H1 (cell line): ENCODE data around the gene PSMD3. TPM values are rescaled to one million over a fixed set of nuclear protein-coding genes. Genes with fewer than 3 reads are reported as not detected.

Experiments
- CTCF ChIA-PET: fragments of 300-600 bp; sonication (Branson Sonifier 250); formaldehyde crosslinking; loops from one replicate; lab custom pipeline; 2021; ENCODE audit not compliant: partially characterized antibody; lab: Charles Lee
- POLR2A ChIA-PET: fragments of 300-600 bp; sonication (Branson Sonifier 250); formaldehyde crosslinking; loops from one replicate; lab custom pipeline; 2021; ENCODE audit warnings: inconsistent platforms; ENCODE audit not compliant: partially characterized antibody; lab: Charles Lee
- DNase-seq, 2 experiments: peaks; one replicate each; pipeline versions ENCODE4 v3.0.0 to v3.0.0-alpha.2; 2010 to 2022; ENCODE audit warnings: low spot score in 2 of 2, low read depth in 1 of 2, mixed read lengths in 1 of 2
- FAIRE-seq: peaks from 2 replicates; lab custom pipeline; 2011; peaks lifted over from hg19 to GRCh38; lab: Jason Lieb, UNC
- H2AFZ ChIP-seq: 2 replicates; pipeline ENCODE4 v1.8.1; 2012; ENCODE audit warnings: low read length, inconsistent platforms
- H2AK5ac ChIP-seq: 2 replicates; pipeline ENCODE4 v1.6.1; 2013; ENCODE audit warnings: low read depth, low read length
- H2BK120ac ChIP-seq: replicated peaks from 2 replicates; pipeline ENCODE3; 2013; ENCODE audit warnings: low read depth, low read length, inconsistent platforms
- H2BK12ac ChIP-seq: 2 replicates; pipeline ENCODE4 v1.6.1; 2013; ENCODE audit warnings: low read depth, low read length
- H2BK15ac ChIP-seq: 2 replicates; pipeline ENCODE4 v1.6.1; 2013; ENCODE audit warnings: low read length
- H2BK20ac ChIP-seq: 2 replicates; pipeline ENCODE4 v1.6.1; 2013; ENCODE audit warnings: low read length
- H2BK5ac ChIP-seq: 2 replicates; pipeline ENCODE4 v1.6.1; 2013; ENCODE audit warnings: low read depth, low read length
- H3K14ac ChIP-seq: 2 replicates; pipeline ENCODE4 v1.6.1; 2013; ENCODE audit warnings: inconsistent platforms; ENCODE audit not compliant: insufficient read length
- H3K18ac ChIP-seq: 2 replicates; pipeline ENCODE4 v1.6.1; 2013; ENCODE audit warnings: low read length; ENCODE audit errors: extremely low read depth
- H3K23ac ChIP-seq: 2 replicates; pipeline ENCODE4 v1.6.1; 2013; ENCODE audit warnings: inconsistent platforms; ENCODE audit not compliant: insufficient read length
- H3K23me2 ChIP-seq: 2 replicates; pipeline ENCODE4 v1.6.1; 2013; ENCODE audit warnings: low read depth, low read length
- H3K27ac ChIP-seq: 2 replicates; pipeline ENCODE4 v1.6.1; 2011; ENCODE audit warnings: low read depth, low read length, inconsistent platforms
- H3K27me3 ChIP-seq, 4 experiments: replicated peaks in 1 of 4; 1 replicate in 1 of 4; 2 replicates in 3 of 4; pipeline versions ENCODE4 v1.6.1 to v1.8.1; 2011 to 2013; ENCODE audit warnings: low read length in 3 of 4, mild to moderate bottlenecking in 3 of 4, inconsistent platforms in 2 of 4, mixed read lengths in 2 of 4, moderate library complexity in 1 of 4; ENCODE audit not compliant: control insufficient read depth in 3 of 4, insufficient read depth in 3 of 4; ENCODE audit errors: extremely low read depth in 1 of 4
- H3K36me3 ChIP-seq, 4 experiments: 2 replicates each; pipeline versions ENCODE4 v1.6.1 to v1.8.1; 2011 to 2013; ENCODE audit warnings: mild to moderate bottlenecking in 4 of 4, low read length in 3 of 4, moderate library complexity in 2 of 4, control low read depth in 1 of 4, inconsistent platforms in 1 of 4; ENCODE audit not compliant: insufficient read depth in 4 of 4, control insufficient read depth in 2 of 4
- H3K4ac ChIP-seq: replicated peaks from 2 replicates; pipeline ENCODE3; 2013; ENCODE audit warnings: low read length, low read depth, mixed read lengths, inconsistent platforms; ENCODE audit not compliant: insufficient read length
- H3K4me1 ChIP-seq, 4 experiments: replicated peaks in 1 of 4; 1 replicate in 1 of 4; 2 replicates in 3 of 4; pipeline versions ENCODE4 v1.6.1 to v1.8.1; 2011 to 2013; ENCODE audit warnings: low read length in 3 of 4, inconsistent platforms in 2 of 4, mixed read lengths in 1 of 4; ENCODE audit not compliant: insufficient read depth in 4 of 4, control insufficient read depth in 3 of 4
- H3K4me2 ChIP-seq, 2 experiments: 2 replicates each; pipeline versions ENCODE4 v1.6.1 to v1.8.1; 2011 to 2013; ENCODE audit warnings: low read depth in 2 of 2, low read length in 2 of 2, control low read depth in 1 of 2, inconsistent platforms in 1 of 2, mild to moderate bottlenecking in 1 of 2; ENCODE audit not compliant: insufficient read depth in 1 of 2
- H3K4me3 ChIP-seq, 4 experiments: fragments of 200-600, 300-600 bp in 1 of 4; sonication (generic), shearing (Covaris generic), sonication (Bioruptor Twin) in 1 of 4; 2 replicates each; pipeline versions ENCODE4 v1.5.1 to v1.8.1; 2011 to 2016; ENCODE audit warnings: low read length in 4 of 4, low read depth in 3 of 4, control low read depth in 2 of 4, inconsistent platforms in 2 of 4, mild to moderate bottlenecking in 2 of 4, mixed read lengths in 1 of 4, moderate library complexity in 1 of 4; ENCODE audit not compliant: insufficient read depth in 2 of 4; ENCODE audit errors: extremely low read depth in 1 of 4
- H3K56ac ChIP-seq: replicated peaks from 2 replicates; pipeline ENCODE3; 2013; ENCODE audit warnings: low read depth, mild to moderate bottlenecking, mixed read lengths, low read length, inconsistent platforms; ENCODE audit not compliant: insufficient read length
- H3K79me1 ChIP-seq: 2 replicates; pipeline ENCODE4 v1.6.1; 2013; ENCODE audit warnings: low read depth, low read length, control low read depth
- H3K79me2 ChIP-seq, 2 experiments: 2 replicates each; pipeline versions ENCODE4 v1.6.1 to v1.8.1; 2012 to 2013; ENCODE audit warnings: low read length in 2 of 2, mild to moderate bottlenecking in 2 of 2, inconsistent platforms in 1 of 2; ENCODE audit not compliant: insufficient read depth in 2 of 2, control insufficient read depth in 1 of 2
- H3K9ac ChIP-seq, 4 experiments: replicated peaks in 1 of 4; 1 replicate in 1 of 4; 2 replicates in 3 of 4; pipeline versions ENCODE4 v1.6.1 to v1.8.1; 2011 to 2013; ENCODE audit warnings: low read depth in 3 of 4, low read length in 3 of 4, control low read depth in 2 of 4, mild to moderate bottlenecking in 2 of 4, moderate library complexity in 2 of 4, inconsistent platforms in 1 of 4; ENCODE audit errors: extremely low read depth in 1 of 4
- H3K9me3 ChIP-seq, 2 experiments: 2 replicates each; pipeline versions ENCODE4 v1.6.1 to v1.8.1; 2012 to 2013; ENCODE audit warnings: mild to moderate bottlenecking in 2 of 2, moderate library complexity in 2 of 2, control low read depth in 1 of 2, inconsistent platforms in 1 of 2, low read depth in 1 of 2, low read length in 1 of 2, mixed read lengths in 1 of 2; ENCODE audit not compliant: insufficient read depth in 2 of 2
- H4K20me1 ChIP-seq, 2 experiments: replicated peaks in 1 of 2; 2 replicates each; pipeline versions ENCODE3 to v1.8.1; 2011 to 2013; ENCODE audit warnings: inconsistent platforms in 2 of 2, low read length in 2 of 2, mild to moderate bottlenecking in 1 of 2; ENCODE audit not compliant: insufficient read depth in 2 of 2, control insufficient read depth in 1 of 2
- H4K5ac ChIP-seq: 2 replicates; pipeline ENCODE4 v1.6.1; 2013; ENCODE audit warnings: low read length, low read depth, mixed read lengths, inconsistent platforms; ENCODE audit not compliant: insufficient read length
- H4K8ac ChIP-seq: 2 replicates; pipeline ENCODE4 v1.8.0; 2013; ENCODE audit warnings: mild to moderate bottlenecking, moderate library complexity, low read length, inconsistent platforms; ENCODE audit not compliant: insufficient read depth; ENCODE audit errors: extremely low read depth
- H4K91ac ChIP-seq: replicated peaks from 2 replicates; pipeline ENCODE3; 2013; ENCODE audit warnings: low read length, mixed read lengths, inconsistent platforms; ENCODE audit not compliant: insufficient read length
- whole genome bisulfite sequencing, 2 experiments: shearing (Covaris generic) in 1 of 2; methylation state at CpG; one replicate each; pipeline versions ENCODE4 v1.1.6 to v1.1.7; 2013 to 2015; ENCODE audit warnings: low lambda C conversion rate in 2 of 2, mixed read lengths in 2 of 2, inconsistent platforms in 1 of 2, low coverage in 1 of 2, missing lambda C conversion rate in 1 of 2; ENCODE audit not compliant: insufficient replicate concordance in 2 of 2, insufficient coverage in 1 of 2, insufficient read length in 1 of 2; ENCODE audit errors: extremely low coverage in 1 of 2, missing lambda C conversion rate in 1 of 2; 5-methylcytosine and 5-hydroxymethylcytosine counted together
- polyA plus RNA-seq, 7 experiments: library from polyadenylated mRNA; depleted of rRNA in 3 of 7; stranded (reverse) in 5 of 7; unstranded in 2 of 7; fragments of >200 nt in 5 of 7; fragments of 200-250 nt in 2 of 7; gene quantifications; 1 replicate in 5 of 7; 2 replicates in 1 of 7; 4 replicates in 1 of 7; pipeline versions ENCODE4 v1.2.1 to v1.2.3, GENCODE V29; 2011 to 2013; ENCODE audit warnings: missing spikeins in 2 of 7, mixed read lengths in 2 of 7
- total RNA-seq: library from RNA; stranded (reverse); fragmentation: NEBNext Ultra II Directional; extraction: Animal tissue kit (Norgen Biotek cat#: 25700); gene quantifications from 2 replicates; pipeline ENCODE4 v1.2.1, GENCODE V29; 2021

Gene PSMD3
- total and polyA plus RNA-seq, 2 of the 8 experiments (the other 6 are each of a cell fraction or from before 2014, with no cell fraction given): 151 to 198 TPM

DNA sequence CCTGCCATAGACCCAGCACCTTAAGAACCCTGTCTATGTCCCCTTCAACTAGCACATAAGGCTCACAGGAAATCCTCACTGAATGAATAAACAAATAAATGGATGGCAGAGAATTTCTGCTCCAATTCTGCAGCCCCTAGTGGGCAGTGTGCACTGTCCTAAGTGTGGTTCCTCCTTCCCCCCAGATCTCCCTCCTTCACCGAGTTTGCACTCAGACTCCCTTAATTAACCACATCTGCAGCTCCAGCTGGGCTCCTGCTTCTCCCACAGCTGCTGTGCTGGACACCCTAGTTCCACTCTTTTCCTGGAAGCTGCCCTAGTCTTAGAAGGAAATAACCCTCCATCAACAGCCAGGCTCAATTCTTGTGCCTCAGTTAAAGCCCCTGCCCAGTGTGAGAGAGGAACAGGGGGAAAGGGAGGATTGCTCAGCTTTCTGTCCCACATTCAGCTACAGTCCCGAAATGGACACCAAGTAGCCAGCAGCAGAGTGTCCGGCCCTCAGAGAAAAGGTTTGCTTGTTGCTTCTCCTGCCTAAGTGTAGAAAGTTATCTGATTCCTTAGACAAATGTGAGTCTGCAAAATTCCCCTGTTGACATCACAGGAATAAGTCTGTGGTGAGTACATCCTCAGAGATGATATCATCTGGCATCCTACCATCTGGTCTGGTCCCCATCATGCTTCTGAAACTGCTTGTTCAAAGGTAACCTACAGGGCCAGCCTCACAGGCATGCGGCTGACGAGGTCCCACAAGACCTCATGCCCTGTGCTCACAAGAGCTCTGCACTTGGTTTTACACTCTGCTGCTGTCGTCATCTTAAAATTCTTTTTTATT lies 40.8 kb upstream of the PSMD3 start:
- Histone ChIP-seq H3K18ac (no peak overlapping the region), H2BK15ac (no peak overlapping the region), H3K27me3 (no peaks in the 10 kb centered on the region), H2AFZ (peak overlapping the region; percentile 49; the same call in 1 of the 2 replicates), H4K5ac (no peak overlapping the region), H3K79me2 (no peaks in the 10 kb centered on the region), H3K36me3 (no peaks in the 10 kb centered on the region), H3K14ac (no peak overlapping the region), H2AK5ac (no peak overlapping the region), H2BK12ac (no peak overlapping the region), H3K56ac (no peak overlapping the region), H2BK5ac (no peak overlapping the region), H3K23me2 (0 out of 2 replicates have a peak, but pooled peaks cover 2% of the 10 kb centered on the region), H2BK120ac (no peak overlapping the region), H3K23ac (no peak overlapping the region), H3K4ac (no peak overlapping the region), H3K9me3 (no peaks in the 10 kb centered on the region), H3K27ac (no peak overlapping the region), H3K9ac (no peak overlapping the region), H4K20me1 (no peaks in the 10 kb centered on the region), H2BK20ac (0 out of 2 replicates have a peak overlapping the region, but pooled peaks have one; percentile 55), H3K4me3 (no peak overlapping the region), H3K4me2 (no peak overlapping the region), H4K8ac (no peak overlapping the region), H3K79me1 (no peaks in the 10 kb centered on the region), H3K4me1 (peaks cover 0 to 3% (median 0%) of the 10 kb centered on the region in 4 experiments; a peak in 3 of 7 replicates), H4K91ac (no peak overlapping the region)
- FAIRE-seq (no peak), DNase-seq (no peak)
- 76% methylated on average over 6 of the region's 6 CpGs; no CpG with 5 or more reads in 1 of the 2 experiments for WGBS, 2 experiments
- CTCF ChIA-PET: interaction anchor here (0.8 to 4.1 kb wide), 10 partner anchors 8 to 73 kb away, joined by 3 to 16 read pairs (median 6); partner anchors contain the start of genes GSDMB, LRRC3C, ORMDL3 and PSMD3
- POLR2A ChIA-PET: interaction anchor here (0.7 to 3.1 kb wide), 3 partner anchors 9 to 44 kb away, joined by 3 to 10 read pairs (median 5); partner anchors contain the start of genes LRRC3C and ORMDL3
